GM21515 (cell line): ENCODE data around the gene PPA1.
"Not testable (repeated sequence)": the region's sequence is repeated elsewhere in the genome, so short reads cannot be mapped to it uniquely, and the experiment has no call there.

Source experiments
- ATAC-seq: cut with Tn5 transposase; IDR thresholded peaks from one replicate; pipeline ENCODE4 v1.9.1; 2021; ENCODE audit not compliant: unreplicated experiment

The PPA1 gene

DNA sequence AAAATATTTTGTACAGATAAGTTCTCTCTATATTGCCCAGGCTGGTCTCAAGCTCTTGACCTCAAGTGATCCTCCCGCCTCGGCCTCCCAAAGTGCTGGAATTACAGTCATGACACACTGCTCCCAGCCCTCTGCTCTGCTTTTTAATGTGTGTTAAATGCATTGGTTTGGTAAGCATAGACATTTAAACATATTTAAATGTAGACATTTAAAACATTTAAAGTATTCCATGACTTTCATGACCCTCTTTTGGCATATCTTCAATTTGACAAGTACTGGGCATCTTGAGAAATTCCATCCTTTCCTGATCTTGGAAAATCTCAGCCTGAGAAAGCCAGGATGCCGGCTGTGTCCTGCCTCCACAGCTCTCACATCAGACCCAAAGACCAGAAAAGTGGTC lies 57.7 kb downstream of the PPA1 start:
- no peak for ATAC-seq

DNA sequence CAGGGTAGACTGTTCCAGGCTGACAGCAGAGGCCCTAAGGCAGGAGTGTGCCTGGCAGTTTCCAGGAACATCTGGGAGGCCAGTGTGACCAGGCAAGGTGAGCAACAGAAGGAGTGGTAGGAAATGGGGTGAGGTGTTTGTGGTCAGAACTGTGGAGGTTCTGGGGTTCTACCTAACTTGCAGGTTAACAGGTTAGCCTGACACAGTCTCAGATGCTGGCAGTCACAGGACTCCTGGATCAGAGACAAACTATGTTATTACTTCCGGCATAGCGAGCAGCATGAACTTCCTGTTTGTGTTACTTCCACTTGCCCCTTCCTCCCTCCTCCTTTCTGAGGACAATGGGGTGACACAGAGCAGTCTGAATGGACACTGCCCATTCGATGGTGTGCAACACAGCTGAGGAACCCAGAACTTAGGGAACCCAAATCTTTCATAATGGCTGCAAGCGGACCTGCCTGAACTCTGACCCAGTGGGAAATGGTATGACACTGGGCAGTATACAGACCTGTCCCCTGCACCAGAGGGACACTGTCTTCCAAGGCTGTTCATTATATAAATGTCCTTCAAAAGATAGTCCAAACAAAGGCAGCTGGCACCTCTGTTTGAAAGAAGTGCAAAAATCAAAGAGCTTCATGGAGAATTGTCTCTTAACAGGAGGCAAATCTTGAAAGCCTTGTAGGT lies 59.0 kb downstream of the PPA1 start:
- ATAC-seq: no peak

DNA sequence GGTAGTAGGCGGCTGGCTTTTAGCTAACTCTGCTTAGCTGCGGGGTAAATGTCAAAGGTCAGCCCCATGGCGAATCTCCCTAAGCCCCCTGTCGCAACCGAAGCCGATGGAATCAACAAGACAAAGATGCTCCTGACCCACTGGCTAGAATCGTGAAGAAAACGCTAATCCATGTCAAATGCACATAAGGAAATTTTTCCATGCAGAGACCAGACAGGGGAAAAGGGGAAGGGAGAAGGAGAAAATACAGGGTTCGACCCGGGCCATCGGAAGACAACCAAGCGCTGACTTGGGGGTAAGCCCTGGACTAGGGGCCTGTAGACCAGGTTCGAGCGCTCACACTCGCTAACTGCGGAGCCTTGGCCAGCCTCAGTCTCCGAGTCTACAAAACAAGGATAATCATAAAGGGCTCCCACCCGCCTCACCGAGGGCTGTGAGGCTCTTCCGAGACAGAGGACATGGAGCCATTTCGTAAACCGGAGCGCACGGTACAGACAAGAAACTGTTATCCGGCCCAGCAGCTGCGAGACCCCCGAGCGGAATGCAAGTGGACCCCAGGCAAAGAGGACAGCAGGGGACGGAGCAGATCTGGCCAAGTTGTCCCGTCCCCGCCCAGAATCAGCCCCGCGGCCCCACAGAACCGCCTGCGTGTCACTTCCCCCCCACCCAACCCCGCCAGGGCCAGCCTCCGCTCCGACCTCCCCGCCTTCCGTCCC lies 63.4 kb downstream of the PPA1 start:
- peak; percentile 23 for ATAC-seq

DNA sequence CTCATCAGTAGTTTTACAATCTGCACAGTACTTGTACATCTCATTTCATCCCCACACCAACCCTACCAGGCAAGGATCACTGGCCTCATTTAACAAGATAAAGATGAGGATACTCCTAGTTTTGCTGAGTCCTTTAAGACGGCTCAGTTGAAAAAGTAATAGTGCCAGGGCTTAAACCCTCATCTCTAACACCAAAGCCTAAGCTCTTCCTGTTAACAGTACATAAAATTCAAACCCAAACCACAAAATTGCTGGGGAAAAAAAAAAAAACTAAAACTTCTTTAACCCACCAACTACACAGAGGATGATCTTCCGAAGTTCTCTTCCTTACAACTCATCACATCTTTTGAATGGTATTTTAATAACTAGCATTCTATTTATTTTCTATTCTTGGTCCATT lies 64.2 kb downstream of the PPA1 start:
- ATAC-seq: no peak

DNA sequence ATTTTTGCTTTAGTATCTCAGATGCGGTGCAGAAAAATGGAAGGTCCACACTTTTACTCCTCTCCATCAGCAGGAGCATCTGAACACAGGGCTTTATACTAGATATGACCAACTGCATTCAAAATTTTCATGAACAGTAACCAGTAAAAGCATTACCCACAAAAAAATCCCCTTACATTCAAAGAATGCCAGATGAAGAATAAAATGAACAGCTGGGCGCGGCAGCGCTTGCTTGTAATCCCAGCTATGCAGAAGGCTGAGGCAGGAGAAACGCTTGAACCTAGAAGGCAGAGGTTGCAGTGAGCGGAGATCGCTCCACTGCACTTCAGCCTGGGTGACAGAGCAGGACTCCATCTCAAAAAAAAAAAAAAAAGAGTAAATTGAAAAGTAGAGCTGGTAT lies 66.0 kb downstream of the PPA1 start:
- no peak for ATAC-seq

DNA sequence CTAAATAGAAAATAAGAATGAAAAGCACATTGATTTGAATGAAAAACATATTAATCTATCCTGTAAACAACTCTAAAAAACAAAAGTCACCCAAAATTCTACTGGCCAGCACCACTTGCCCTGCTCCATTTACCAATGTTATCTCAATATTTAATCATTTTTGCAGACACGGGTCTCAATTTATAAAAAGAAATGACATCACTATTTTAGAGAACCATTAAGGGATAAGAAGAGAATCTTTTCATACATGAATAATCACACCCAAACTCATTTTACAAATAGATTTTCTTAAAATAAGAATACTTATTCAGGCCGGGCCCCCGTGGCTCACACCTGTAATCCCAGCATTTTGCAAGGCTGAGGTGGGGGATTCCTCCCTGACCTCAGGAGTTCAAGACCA lies 66.8 kb downstream of the PPA1 start:
- ATAC-seq: no peak

DNA sequence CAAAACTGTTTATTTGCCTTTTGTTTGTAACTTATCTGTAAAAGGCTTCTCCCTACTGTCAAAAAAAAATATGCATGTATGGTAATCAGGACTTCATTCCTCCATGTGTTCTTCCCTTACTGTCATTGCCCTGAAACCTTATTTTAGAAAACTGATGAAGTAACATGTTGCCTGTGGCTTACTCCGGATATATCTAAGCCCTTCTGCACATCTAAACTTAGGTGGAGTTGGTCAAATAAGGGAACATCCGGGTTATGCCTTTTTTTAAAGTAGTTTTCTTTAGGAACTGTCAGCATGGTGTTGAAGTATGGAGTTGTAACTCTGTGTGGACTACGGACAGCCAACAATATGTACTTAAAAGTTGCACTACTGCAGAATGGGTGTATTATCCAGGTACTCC lies 69.1 kb downstream of the PPA1 start:
- ATAC-seq: no peak

DNA sequence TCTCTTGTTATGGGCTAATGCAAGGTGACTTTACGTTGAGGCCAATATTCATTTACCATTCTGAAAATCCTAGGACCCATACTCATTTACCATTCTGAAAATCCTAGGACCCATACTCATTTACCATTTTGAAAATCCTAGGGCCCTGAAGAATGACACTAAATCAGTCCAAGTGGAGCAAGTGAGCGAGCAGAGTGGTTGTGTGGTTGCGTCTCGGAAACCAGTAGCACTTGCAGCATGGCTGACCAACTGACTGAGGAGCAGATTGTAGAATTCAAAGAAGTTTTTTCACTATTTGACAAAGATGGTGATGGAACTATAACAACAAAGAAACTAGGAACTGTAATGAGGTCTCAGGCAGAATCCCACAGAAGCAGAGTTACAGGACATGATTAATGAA lies 69.8 kb downstream of the PPA1 start:
- no peak for ATAC-seq

DNA sequence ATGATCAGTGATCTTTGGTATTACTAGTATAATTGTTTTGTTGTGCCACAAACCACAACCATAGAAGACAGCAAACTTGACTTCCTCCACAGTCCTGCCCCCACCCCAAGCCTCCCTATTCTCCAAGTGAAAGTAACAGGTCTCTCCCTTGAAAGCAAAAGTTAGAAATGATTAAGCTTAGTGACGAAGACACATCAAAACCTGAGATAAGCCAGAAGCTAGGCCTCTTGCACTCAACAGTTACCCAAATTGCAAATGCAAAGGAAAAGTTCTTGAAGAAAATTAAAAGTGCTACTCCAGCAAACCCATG lies 70.4 kb downstream of the PPA1 start:
- ATAC-seq: peak; percentile 62

DNA sequence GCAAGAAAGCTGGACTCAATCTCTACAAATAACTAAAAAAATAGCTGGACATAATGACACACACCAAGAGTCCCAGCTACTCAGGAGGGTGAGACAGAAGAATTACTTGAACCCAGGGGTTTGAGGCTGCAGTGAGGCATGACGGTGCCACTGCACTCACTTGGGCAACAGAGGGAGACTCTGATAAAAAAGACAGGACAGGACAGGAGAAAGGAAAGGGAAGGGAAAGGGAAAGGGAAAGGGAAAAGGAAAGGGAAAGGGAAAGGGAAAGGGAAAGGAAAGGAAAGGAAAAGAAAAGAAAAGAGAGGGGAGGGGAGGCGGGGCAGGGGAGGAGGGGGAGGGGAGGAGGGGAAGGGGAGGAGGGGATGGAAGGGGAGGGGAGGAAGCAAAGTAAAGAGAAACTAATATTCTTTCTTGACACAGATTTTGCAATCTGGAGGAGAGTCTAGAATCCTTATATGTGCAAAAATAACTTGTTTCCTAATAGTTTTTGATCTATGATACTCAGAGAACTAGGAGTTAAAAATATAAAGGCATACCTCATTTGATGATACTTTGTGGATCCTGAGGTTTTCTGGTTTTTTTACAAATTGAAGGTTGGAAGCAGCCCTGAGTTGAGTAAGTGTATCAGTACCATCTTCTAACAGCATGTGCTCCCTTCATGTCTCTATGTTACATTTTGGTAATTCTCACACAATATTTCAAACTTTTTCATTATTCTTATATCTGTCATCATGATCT lies 70.9 kb downstream of the PPA1 start:
- ATAC-seq: peak; percentile 15

DNA sequence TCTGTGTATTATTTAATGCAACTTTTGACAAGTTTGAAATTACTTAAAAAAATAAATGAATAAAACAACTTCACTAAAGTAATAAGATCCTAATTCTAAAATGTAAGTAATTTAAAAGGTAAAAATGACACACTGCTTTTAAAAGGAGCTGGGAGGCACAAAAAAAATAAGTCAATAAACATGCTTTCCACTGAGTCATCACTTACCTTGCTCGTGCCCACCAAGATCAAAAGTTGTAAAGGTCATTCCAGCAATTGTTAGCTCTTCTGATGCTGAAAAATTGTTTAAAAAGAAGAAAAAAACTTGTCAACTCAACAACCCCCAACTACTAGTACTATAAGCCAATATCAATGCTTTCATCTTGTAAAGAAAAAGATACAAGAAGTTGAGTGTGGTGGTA lies 72.4 kb downstream of the PPA1 start:
- ATAC-seq: no peak

DNA sequence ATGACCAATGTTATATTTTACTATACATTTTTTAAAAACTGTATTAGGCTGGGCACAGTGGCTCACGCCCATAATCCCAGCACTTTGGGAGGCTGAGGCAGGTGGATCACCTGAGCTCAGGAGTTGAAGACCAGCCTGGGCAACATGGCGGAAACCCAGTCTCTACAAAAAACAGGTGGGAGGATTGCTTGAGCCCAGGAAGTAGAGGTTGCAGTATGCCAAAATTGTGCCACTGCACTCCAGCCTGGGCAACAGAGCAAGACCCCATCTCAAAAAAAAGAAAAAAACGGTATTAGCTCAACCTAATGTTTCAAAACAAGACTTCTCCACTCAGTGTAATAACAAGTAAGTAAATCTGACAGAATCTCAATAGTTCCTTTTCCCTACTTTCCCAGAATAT lies 73.9 kb downstream of the PPA1 start:
- ATAC-seq: not testable (repeated sequence)

DNA sequence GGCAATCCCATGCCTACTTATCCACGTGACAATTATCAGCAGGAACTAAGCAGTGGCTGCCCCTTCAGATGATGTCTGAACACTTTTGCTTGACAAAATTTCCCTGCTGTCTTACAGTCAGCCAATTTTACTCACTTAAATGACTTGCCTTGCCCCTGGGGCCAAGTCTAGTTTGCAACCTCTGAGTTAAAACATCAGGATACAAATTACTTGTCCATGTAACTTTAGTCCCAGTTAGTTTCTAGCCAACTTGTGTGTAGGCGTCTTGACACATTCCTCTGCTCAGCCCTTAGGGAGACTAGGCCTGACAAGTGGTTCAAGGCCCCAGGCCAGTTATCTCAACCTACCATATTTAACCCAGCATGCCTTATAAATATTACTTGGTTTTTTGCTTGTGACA lies 75.1 kb downstream of the PPA1 start:
- ATAC-seq: no peak

DNA sequence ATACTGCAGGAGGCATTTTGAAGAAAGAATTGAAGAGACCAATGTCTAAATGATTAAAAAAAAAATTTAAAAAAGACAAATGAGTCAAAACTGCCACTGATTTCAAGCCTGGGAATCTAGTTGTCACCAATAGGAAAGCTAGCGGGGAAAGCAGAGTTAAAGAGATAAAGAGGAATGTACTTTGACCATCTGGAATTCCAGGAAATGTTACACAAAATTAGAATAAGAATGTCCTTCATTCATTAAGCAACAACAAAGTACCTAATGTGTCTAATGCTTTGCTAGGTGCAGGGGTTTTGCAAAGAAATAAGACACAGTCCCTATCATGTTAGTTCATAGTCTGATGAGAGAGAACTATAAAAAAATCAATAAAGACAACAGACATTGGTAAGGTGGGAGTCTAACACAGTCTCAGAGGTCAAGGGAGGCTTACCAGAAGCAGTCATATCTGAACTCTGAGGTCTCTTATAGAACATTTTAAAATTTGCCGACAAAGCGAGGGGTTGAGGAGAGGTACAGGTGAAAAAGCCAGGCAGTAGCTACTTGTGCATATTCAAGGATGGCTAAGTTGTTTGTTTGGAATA lies 77.9 kb downstream of the PPA1 start:
- no peak for ATAC-seq
